ENCODE results near the gene GSTA4.
"Not testable (repeated sequence)": the region's sequence is repeated elsewhere in the genome, so short reads cannot be mapped to it uniquely, and the experiment has no call there.

DNA sequence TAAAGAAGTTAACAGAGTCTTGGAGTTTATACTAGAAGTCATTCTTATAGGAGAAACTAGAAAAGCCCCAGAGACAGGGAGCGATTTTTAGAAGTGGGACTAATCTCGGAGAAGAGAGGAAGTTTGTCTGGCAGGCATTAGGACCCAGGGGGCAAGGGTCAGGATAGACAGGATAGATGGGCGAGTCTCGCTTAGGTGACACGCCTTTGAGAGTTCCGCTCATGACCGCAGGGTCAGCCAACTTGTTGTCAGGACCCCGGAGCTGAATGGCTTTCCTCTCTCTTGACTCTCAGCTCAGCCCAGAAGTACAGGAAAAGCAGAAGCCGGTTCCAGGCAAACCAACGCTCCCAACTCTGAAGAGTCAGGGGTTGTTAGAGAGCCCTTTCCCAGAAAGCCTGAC is 34.1 kb downstream of the GSTA4 start:
- TF ChIP-seq, protein P1, sequence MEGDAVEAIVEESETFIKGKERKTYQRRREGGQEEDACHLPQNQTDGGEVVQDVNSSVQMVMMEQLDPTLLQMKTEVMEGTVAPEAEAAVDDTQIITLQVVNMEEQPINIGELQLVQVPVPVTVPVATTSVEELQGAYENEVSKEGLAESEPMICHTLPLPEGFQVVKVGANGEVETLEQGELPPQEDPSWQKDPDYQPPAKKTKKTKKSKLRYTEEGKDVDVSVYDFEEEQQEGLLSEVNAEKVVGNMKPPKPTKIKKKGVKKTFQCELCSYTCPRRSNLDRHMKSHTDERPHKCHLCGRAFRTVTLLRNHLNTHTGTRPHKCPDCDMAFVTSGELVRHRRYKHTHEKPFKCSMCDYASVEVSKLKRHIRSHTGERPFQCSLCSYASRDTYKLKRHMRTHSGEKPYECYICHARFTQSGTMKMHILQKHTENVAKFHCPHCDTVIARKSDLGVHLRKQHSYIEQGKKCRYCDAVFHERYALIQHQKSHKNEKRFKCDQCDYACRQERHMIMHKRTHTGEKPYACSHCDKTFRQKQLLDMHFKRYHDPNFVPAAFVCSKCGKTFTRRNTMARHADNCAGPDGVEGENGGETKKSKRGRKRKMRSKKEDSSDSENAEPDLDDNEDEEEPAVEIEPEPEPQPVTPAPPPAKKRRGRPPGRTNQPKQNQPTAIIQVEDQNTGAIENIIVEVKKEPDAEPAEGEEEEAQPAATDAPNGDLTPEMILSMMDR (conservative IDR thresholded peaks at IDR 0.05; ENCODE audit: low read depth in 2 of 2): not testable (repeated sequence)
- not testable (repeated sequence) for TF ChIP-seq CREB1 (CRISPR knock-in tag; IDR thresholded peaks at IDR 0.05; ENCODE audit: low read depth); POLR2AphosphoS5 (IDR thresholded peaks at IDR 0.05; ENCODE audit: low read depth); EZH2 (IDR thresholded peaks at IDR 0.05; ENCODE audit: low read depth, unreplicated experiment); EZH2phosphoT487 (IDR thresholded peaks at IDR 0.05; ENCODE audit: unreplicated experiment); JUNB (IDR thresholded peaks at IDR 0.05; ENCODE audit: unreplicated experiment); ZNF114 (CRISPR knock-in tag; IDR thresholded peaks at IDR 0.05); NANOG (IDR thresholded peaks at IDR 0.05; ENCODE audit: borderline replicate concordance)
- TF ChIP-seq, protein P2, sequence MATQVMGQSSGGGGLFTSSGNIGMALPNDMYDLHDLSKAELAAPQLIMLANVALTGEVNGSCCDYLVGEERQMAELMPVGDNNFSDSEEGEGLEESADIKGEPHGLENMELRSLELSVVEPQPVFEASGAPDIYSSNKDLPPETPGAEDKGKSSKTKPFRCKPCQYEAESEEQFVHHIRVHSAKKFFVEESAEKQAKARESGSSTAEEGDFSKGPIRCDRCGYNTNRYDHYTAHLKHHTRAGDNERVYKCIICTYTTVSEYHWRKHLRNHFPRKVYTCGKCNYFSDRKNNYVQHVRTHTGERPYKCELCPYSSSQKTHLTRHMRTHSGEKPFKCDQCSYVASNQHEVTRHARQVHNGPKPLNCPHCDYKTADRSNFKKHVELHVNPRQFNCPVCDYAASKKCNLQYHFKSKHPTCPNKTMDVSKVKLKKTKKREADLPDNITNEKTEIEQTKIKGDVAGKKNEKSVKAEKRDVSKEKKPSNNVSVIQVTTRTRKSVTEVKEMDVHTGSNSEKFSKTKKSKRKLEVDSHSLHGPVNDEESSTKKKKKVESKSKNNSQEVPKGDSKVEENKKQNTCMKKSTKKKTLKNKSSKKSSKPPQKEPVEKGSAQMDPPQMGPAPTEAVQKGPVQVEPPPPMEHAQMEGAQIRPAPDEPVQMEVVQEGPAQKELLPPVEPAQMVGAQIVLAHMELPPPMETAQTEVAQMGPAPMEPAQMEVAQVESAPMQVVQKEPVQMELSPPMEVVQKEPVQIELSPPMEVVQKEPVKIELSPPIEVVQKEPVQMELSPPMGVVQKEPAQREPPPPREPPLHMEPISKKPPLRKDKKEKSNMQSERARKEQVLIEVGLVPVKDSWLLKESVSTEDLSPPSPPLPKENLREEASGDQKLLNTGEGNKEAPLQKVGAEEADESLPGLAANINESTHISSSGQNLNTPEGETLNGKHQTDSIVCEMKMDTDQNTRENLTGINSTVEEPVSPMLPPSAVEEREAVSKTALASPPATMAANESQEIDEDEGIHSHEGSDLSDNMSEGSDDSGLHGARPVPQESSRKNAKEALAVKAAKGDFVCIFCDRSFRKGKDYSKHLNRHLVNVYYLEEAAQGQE (IDR thresholded peaks at IDR 0.05; ENCODE audit: unreplicated experiment): not testable (repeated sequence)
